Fibroblast of lung (primary cell): ENCODE results near the gene MLLT10. TPM values are rescaled to one million over a fixed set of nuclear protein-coding genes. Genes with fewer than 3 reads are reported as not detected.

Experiments
- DNase-seq, 2 donors: peaks; one replicate each; pipeline versions ENCODE4 v3.0.0 to v3.0.0-alpha.2; 2010; ENCODE audit warnings: low read depth in 2 of 2
- H2AFZ ChIP-seq: 2 replicates; pipeline ENCODE4 v1.5.1; 2012; ENCODE audit warnings: low read length, control low read depth, inconsistent platforms
- H3K27ac ChIP-seq: 2 replicates; pipeline ENCODE4 v1.5.1; 2011; ENCODE audit warnings: low read length, control low read depth; ENCODE audit not compliant: insufficient read depth
- H3K27me3 ChIP-seq: 2 replicates; pipeline ENCODE4 v1.5.1; 2011; ENCODE audit warnings: mild to moderate bottlenecking, low read length; ENCODE audit not compliant: control insufficient read depth, insufficient read depth
- H3K36me3 ChIP-seq: 2 replicates; pipeline ENCODE4 v1.5.1; 2011; ENCODE audit warnings: low read length; ENCODE audit not compliant: control insufficient read depth, insufficient read depth
- H3K4me1 ChIP-seq: 2 replicates; pipeline ENCODE4 v1.5.1; 2011; ENCODE audit warnings: low read length; ENCODE audit not compliant: control insufficient read depth, insufficient read depth; ENCODE audit errors: extremely low read depth
- H3K4me2 ChIP-seq: 2 replicates; pipeline ENCODE4 v1.5.1; 2011; ENCODE audit warnings: low read length, control low read depth; ENCODE audit not compliant: insufficient read depth; ENCODE audit errors: extremely low read depth
- H3K4me3 ChIP-seq, 4 experiments: fragments of 200-600 bp in 1 of 4; sonication (generic) in 1 of 4; replicated peaks in 1 of 4; 2 replicates each; pipeline ENCODE4 v1.5.1; 2011 to 2016; ENCODE audit warnings: low read length in 4 of 4, low read depth in 3 of 4, mild to moderate bottlenecking in 3 of 4, control low read depth in 2 of 4, inconsistent platforms in 1 of 4, mixed read lengths in 1 of 4; ENCODE audit not compliant: insufficient read depth in 1 of 4; ENCODE audit errors: control extremely low read depth in 1 of 4
- H3K79me2 ChIP-seq: 2 replicates; pipeline ENCODE4 v1.5.1; 2012; ENCODE audit warnings: mild to moderate bottlenecking, low read length, inconsistent platforms; ENCODE audit not compliant: control insufficient read depth, insufficient read depth
- H3K9ac ChIP-seq: 2 replicates; pipeline ENCODE4 v1.5.1; 2011; ENCODE audit warnings: mild to moderate bottlenecking, low read length, control low read depth; ENCODE audit not compliant: insufficient read depth
- H3K9me3 ChIP-seq: 2 replicates; pipeline ENCODE4 v1.5.1; 2012; ENCODE audit warnings: low read depth, low read length; ENCODE audit not compliant: control insufficient read depth, insufficient read depth
- H4K20me1 ChIP-seq: 2 replicates; pipeline ENCODE4 v1.5.1; 2011; ENCODE audit warnings: low read length; ENCODE audit not compliant: control insufficient read depth, insufficient read depth; ENCODE audit errors: extremely low read depth
- EZH2 ChIP-seq: IDR thresholded peaks from 2 replicates; pipeline ENCODE4 v1.5.1; 2012; ENCODE audit warnings: low read length, control low read depth, mild to moderate bottlenecking; ENCODE audit errors: missing control alignments
- polyA plus RNA-seq, 2 donors: library from polyadenylated mRNA; depleted of rRNA in 1 of 2; stranded (reverse) in 1 of 2; unstranded in 1 of 2; fragments of >200 nt; gene quantifications; 2 replicates each; pipeline ENCODE4 v1.2.1, GENCODE V29; 2011 to 2012; ENCODE audit warnings: missing spikeins in 1 of 2
- total RNA-seq: library from RNA; depleted of rRNA; stranded (reverse); fragments of >200 nt; gene quantifications from 2 replicates; pipeline ENCODE4 v1.2.1, GENCODE V29; 2014
- TF ChIP-seq, protein P1 (sequence below), 2 donors: IDR thresholded peaks in 1 of 2; conservative IDR thresholded peaks in 1 of 2; 1 replicate in 1 of 2; 2 replicates in 1 of 2; pipeline ENCODE4 v1.5.1; 2011 to 2012; ENCODE audit warnings: low read length in 2 of 2, control low read depth in 1 of 2, inconsistent platforms in 1 of 2, low read depth in 1 of 2, mild to moderate bottlenecking in 1 of 2

The MLLT10 gene
- total and polyA plus RNA-seq, 2 donors (not counting 1 experiment from before 2014, with no cell fraction given) = 25.6 to 56.3 TPM

DNA sequence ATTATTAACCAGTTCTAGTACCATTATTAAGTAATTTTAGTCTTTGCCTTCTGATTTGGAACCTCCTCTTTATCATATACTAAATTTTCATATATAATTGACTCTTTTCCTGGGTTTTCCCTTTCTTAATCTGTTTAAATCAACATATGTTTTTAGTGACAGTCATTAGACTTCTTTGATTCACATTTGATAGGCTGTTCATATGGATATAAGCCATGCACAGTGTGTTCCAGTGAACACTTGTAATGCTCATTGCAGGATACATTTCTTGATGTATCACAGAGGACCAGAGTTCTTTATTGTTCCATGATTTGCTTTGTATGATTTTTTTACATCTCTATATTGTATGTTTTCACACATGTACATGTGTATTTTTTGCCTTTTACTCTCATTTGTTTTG, 114.0 kb downstream of the MLLT10 start:
- Histone ChIP-seq H3K9me3 (no peaks in the 10 kb centered on the region), H4K20me1 (no peaks in the 10 kb centered on the region), H3K4me2 (no peak overlapping the region), H3K4me1 (no peaks in the 10 kb centered on the region), H3K79me2 (peaks cover 7% of the 10 kb centered on the region), H3K9ac (no peak overlapping the region), H3K27ac (no peak overlapping the region), H3K4me3 (no peak overlapping the region), H3K27me3 (no peaks in the 10 kb centered on the region), H2AFZ (no peak overlapping the region), H3K36me3 (no peaks in the 10 kb centered on the region)
- TF ChIP-seq EZH2 = no peak
- TF ChIP-seq, protein P1, sequence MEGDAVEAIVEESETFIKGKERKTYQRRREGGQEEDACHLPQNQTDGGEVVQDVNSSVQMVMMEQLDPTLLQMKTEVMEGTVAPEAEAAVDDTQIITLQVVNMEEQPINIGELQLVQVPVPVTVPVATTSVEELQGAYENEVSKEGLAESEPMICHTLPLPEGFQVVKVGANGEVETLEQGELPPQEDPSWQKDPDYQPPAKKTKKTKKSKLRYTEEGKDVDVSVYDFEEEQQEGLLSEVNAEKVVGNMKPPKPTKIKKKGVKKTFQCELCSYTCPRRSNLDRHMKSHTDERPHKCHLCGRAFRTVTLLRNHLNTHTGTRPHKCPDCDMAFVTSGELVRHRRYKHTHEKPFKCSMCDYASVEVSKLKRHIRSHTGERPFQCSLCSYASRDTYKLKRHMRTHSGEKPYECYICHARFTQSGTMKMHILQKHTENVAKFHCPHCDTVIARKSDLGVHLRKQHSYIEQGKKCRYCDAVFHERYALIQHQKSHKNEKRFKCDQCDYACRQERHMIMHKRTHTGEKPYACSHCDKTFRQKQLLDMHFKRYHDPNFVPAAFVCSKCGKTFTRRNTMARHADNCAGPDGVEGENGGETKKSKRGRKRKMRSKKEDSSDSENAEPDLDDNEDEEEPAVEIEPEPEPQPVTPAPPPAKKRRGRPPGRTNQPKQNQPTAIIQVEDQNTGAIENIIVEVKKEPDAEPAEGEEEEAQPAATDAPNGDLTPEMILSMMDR (conservative IDR thresholded peaks at IDR 0.05 in 1 of 2, IDR thresholded peaks at IDR 0.05 in 1 of 2; ENCODE audit: low read depth in 1 of 2, low read length in 2 of 2) = no peak
- DNase-seq = no peak

DNA sequence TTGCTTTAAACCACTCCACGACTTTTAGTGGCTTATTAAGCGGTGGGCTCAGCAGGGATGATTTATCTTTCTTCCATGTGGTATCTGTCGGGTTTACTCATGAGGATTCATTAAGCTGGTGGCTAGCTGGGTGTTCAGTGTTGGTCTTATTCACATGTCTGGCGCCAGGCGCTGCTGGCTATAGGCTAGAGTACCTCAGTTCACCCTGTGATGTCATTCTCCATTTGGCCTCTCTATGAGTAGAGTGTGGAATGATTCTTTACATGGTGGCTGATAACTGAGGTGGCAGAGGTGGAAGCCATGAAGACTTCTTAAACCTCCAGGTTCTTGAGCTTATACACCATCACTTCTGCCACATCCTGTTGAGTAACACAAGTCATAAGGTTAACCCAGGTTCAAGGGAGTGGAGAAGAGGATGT, 115.4 kb downstream of the MLLT10 start:
- Histone ChIP-seq H4K20me1 (no peaks in the 10 kb centered on the region), H3K79me2 (peaks cover 16% of the 10 kb centered on the region), H2AFZ (no peak overlapping the region), H3K27me3 (no peaks in the 10 kb centered on the region), H3K4me2 (no peak overlapping the region), H3K9ac (no peak overlapping the region), H3K27ac (no peak overlapping the region), H3K9me3 (no peaks in the 10 kb centered on the region), H3K36me3 (no peaks in the 10 kb centered on the region), H3K4me3 (no peak overlapping the region), H3K4me1 (no peaks in the 10 kb centered on the region)
- DNase-seq = peak in 1 of 2 donors; percentile 13
- TF ChIP-seq, protein P1 (conservative IDR thresholded peaks at IDR 0.05 in 1 of 2, IDR thresholded peaks at IDR 0.05 in 1 of 2; ENCODE audit: low read depth in 1 of 2, low read length in 2 of 2) = no peak
- TF ChIP-seq EZH2 = no peak

DNA sequence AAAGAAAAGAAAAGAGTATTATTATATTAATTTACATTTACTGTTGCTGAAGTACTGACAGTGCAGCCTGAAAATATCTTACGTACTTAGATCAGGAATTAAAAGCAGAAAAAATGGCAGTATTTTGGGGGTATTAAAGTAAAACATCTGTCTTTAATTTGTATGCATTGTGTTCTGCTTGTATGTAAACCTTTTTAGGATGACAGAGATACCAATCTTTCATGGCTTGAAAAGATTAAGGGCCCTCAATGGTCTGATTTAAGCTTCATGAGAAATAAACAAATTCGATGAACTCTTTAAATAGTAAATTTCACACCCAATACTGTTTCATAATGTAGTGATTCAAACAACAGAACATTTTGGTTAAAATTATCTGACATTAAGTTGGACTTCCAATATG, 116.3 kb downstream of the MLLT10 start:
- Histone ChIP-seq H3K27me3 (no peaks in the 10 kb centered on the region), H2AFZ (no peak overlapping the region), H3K4me1 (no peaks in the 10 kb centered on the region), H3K4me2 (no peak overlapping the region), H3K79me2 (peaks cover 17% of the 10 kb centered on the region), H3K9ac (no peak overlapping the region), H3K36me3 (no peaks in the 10 kb centered on the region), H3K9me3 (no peaks in the 10 kb centered on the region), H4K20me1 (no peaks in the 10 kb centered on the region), H3K27ac (no peak overlapping the region), H3K4me3 (no peak overlapping the region)
- TF ChIP-seq, protein P1 (conservative IDR thresholded peaks at IDR 0.05 in 1 of 2, IDR thresholded peaks at IDR 0.05 in 1 of 2; ENCODE audit: low read depth in 1 of 2, low read length in 2 of 2) = no peak
- no peak for TF ChIP-seq EZH2
- no peak for DNase-seq
